ENCODE measurements around the gene DLG4.
"Not testable (repeated sequence)": the region's sequence is repeated elsewhere in the genome, so short reads cannot be mapped to it uniquely, and the experiment has no call there.

Gene DLG4

DNA sequence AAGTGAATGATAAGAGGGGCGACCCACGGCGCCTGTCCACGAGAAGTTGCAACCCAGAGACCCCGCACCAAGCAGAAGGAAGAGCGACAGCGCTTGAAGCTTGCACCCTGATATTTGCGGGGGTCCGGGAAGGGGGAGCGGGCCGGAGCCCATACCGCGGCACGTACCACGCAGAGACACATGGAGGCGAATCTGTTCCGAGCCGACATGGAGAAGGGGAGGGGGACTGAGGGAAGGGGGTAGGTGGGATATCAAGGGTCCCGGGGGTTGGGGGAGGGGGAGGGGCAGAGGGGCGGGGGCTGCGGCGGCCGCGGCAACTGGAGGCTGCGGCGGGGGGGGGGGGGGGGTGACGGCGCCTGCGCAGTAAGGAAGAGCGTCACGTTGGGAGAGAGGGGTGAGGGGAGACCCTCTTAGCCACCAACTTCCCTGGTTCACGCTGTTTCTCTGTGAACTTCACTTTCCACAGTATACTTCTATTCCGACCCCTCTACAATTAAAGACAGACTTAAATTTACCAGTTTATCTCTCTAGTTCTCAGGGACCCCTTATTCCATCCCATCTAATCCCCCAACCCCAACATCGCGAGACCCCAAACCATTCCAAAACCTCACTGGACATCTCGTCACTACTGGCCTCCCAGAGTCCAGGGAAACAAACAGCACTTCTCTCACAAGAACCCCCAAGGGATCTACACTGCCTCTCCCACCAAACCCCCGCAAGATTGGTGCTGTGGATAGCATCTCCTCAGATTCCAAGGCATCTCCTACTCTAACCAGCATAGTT lies 8.0 kb downstream of the DLG4 start:
- no peak for DNase-seq

DNA sequence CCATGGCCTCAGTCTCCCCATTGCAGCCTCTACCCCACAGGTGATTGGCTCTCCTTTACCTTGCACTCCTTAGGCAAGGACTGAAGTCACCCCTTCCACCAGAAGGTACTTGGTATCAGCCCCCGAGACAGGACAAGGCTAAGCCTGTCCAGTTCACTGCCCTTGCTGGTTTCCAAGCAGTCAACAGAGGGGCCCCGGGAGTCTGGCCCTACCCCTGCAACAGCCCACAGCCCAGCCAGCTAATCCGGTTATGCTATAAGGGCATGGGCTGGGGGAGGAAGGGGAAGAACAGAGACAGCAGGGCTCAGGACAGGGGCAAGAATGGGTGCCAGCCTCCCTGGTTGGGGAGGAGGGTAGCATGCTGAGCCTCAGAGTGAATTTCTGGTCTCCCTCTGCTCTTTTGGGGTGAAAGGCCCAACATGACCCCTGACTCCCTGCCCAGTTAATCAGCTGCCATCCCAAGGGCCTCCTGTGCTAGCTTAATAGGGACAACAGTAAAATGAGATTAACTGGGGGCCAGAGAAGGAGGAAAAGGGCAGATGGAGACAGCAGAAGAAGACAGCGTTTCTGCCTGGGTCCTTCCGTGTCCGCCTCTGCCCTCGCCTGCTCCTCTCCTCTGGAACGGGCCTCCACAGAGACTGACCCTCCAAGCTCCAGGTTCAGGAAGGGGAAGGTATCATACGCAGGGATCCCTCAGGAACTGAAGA lies 10.7 kb downstream of the DLG4 start:
- DNase-seq: no peak

DNA sequence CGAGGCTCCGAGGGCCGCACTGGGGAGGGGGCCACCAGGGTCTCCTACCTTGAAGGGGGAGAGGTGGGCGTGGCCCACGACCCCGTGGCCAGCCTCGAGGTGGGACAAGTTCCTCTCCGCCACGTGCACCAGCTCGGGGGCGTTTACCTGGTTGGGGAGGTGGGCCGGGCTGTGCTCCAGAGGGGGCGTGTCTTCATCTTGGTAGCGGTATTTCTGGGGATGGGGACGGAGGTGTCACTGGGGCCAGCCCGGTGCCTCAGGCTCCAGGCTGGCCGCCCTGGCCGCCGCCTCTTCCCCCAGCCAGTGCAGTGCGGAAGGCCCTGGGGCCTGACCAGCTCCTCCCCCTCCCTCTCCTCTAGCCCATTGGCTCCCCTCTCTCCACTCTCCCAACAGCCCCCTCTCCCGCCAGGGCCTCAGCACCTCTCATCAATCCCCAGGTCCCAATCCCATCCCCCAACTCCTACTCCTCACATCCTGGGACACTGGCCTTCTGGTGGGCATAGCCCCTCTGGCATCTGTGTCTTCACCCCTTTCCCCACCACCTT lies 11.5 kb downstream of the DLG4 start:
- DNase-seq: no peak

DNA sequence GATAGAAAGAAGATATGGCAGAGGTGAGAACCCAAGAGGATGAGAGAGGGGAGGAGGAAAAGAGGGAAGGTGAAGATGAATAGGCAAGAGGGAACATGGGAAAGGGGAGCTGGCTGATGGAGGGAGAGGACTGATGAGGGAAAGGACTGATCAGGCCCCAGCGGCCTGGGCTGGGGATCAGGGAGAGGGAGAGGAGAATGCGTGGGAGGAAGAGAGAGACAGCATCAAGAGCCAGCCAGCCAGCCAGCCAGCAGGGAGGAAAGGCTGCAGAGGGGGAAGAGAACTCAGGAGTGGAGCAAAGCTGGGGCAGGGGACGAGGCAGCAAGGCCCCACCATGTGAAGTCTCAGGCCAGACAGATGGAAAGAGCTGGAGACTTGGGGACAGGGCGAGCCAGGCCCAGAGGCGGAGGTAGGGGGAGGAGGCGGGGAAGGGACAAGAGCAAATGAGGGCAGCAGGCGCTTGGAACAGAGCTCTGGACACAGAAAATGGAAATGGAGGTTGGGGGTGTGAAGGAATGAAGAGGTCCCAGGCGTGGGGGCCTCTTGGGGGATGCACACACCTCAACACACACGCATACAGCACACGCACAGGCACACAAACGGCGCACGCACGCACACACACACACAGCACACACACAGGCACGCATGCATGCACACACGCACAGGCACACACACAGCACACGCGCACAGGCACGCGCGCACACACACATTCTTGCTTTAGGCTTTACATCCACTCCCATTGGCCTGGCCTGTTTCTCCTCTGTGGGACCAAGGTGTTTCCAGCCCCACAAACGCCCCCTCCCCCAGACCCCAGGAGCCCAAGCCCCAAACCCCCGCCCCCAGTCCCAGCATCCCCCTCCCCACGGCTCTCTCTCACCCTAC lies 12.3 kb downstream of the DLG4 start:
- no peak for DNase-seq

DNA sequence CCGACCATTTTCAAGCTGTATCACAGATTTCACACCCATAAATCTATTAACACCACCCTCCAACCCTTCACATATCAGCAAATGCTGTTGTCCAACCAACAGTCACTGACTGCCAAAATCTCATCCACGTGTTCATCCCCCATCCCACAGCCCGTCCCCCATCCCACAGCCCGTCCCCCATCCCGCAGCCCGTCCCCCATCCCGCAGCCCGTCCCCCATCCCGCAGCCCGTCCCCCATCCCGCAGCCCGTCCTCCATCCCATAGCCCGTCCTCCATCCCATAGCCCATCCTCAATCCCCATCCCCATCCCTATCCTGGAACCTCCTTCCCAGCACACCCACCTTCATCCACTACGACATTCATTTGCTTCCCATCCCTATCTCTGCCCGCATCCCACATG lies 14.1 kb downstream of the DLG4 start:
- DNase-seq: no peak

DNA sequence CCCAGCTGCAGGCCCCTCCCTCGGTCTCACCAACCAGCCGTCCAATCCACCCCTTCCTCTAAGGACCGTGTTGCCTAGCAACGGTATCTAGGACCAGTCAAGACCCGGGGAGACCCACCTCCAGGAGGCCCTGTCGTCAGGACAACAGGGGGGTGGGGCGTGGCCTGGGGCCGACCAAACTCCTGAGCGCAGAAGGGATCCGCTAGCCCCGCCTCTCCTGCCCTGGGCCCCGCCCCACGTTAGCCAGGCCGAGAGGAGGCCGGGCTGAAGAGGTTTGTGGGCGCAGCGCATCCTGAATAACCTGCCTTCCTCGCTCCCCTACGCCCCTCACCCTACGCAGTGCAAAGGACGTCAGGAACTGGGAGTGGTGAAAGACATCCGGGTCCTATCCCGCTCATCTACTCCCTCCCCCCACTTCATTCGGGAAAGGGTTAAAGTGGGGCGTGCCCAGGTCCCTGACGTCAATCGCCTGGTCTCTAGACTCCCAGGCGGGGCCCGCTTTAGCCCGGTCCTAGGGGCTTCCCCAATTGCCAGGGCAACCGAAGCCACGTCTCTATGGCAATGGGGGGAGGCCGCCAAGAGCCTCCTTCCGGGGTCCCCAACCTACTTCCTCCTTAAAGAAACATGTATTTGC lies 14.7 kb downstream of the DLG4 start:
- DNase-seq: peak; percentile 70

DNA sequence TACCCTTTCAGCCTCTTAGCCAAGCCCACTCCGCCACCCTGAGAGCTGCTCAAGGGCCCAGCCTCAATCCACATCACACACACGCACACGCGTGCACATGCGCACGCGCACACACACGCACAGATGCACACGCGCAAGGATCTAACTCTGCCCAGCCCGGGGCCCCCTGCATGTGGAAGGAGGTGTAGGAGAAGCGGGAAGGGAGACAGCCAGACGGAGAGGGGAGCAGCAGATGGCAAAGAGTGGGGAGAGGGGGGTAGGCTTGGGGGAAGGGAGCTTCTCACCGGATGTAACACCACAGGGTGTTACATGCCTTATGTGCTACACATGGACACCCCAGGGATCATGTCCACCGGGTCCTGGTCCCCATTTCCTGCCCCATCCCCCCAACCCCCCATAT lies 15.3 kb downstream of the DLG4 start:
- no peak for DNase-seq

DNA sequence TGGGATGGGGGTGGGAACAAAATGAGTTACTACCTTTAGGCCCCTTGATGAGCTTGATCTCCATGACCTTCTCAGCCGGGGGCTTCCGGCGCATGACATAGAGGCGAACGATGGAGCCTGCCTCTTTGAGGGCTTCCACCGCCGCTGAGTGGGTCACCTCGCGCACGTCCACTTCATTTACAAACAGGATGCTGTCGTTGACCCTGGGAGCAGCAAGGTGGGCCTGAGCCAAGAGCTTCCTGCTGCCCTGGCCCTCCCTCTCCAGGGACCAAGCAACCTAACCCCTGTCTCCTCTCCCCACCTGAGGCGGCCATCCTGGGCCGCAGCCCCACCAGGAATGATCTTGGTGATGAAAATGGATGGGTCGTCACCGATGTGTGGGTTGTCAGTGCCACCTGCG lies 16.2 kb downstream of the DLG4 start:
- DNase-seq: no peak

DNA sequence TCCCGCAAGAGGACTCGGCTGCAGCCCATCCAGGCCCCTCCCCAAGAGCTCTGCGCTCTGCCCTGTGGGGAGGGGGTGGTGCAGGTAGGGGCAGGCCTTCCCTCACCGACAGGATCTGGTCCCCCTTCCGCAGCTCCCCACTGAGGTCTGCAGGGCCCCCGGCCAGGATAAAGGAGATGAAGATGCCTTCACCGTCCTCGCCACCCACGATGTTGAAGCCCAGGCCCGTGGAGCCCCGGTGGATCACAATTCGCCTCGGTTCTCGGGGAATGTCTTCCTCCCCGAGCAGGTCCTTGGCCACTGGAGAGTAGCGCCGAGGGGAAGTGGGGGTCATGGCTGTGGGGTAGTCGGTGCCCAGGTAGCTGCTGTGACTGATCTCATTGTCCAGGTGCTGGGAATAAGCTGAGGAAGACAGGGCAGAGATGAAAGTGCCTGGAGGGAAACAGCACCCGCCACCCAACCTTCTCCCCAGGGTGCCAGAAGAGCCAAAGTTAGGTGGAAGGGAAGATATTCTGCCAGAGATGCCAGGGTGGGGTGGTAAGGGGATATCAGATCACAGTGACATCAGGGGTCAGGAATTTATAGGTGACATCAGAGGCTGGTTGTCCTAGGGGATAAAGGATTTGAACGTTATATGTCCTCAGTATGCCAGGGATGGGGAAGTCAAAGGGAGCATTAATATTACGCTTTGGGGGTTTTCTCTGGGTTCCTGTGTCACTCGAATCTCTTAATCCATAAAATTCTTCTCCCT lies 22.8 kb downstream of the DLG4 start:
- no peak for DNase-seq

DNA sequence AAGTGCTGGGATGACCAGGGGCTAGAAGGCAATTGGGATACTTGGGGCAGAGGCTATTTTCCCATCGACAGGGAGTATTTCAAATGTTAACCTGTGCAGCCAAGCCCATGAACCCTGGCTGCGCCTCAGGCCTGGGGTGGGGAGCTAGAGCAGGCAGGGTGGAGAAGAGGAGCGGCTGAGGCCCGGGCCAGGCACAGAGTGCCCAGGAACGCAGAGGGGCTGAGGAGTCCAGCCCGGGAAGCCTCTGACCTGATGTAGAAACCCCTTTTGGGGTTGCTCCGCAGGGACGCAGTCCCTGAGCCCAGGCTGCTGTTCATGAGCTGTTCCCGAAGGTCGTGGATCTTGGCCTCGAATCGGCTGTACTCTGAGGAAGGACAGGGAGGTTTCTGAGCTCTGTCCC lies 23.7 kb downstream of the DLG4 start:
- no peak for DNase-seq

DNA sequence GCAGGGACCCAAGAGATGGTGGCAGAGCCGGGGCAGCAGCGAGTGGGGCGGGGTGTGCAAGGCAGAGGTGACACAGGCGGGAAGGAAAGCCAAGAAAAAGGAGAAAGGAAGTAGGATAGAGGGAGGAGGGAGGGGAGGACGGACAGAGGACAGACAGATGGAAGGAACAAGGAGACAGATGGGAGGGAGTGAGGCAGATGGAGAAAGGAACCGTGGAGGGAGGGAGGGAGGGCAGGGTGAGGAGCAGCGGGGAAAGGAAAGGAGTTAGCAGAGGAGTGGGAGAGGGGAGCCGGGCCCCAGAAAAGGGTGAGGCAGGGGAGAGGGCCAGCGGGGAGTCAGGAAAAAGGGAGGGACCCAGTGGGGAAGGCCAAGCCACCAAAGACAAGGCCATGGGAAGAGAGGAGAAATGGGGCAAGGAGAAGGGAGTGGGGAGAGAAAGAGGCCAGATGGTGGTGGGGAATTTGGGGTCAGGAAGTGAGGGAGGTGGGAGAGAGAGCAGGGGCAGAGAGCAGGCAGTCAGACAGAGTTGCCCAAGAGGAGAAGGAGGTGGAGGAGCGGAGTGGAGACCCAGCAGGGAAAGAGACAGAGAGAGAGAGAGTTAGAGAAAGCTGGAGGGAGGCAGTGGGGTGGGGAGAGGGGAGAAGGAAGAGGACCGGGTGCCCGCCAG lies 27.2 kb downstream of the DLG4 start:
- DNase-seq: no peak

DNA sequence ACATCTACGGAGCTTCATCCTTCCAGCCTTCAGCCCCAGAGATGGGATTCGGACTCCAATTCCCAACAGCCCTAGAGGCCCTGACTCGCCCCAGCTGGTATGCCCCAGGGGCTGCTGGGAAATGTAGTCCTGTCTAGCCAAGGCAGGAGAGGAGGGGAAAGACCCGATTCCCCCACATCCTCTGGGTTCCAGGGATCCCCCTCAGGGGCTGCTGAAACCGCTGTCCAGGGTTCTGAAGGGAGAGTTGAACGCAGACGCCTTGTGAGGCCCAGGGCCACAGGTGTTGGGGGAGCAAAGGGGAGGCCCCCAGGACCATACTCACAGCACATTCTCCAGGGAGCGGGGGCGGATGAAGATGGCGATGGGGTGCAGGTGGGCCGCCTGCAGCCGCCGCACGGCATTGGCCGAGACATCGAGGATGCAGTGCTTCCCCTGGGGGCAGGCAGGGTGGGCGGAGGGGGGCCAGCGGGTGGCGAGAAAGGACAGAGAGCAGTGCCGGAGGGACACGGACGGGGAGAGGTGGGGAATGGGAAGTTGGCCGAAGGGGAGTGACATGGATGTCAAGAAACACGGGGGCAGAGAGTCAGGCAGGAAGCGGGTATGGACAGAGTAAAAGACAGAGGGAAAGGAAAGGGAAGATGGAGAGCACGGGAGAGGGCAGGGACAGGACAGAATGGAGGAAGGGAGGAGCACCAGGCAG lies 27.9 kb downstream of the DLG4 start:
- DNase-seq: no peak

DNA sequence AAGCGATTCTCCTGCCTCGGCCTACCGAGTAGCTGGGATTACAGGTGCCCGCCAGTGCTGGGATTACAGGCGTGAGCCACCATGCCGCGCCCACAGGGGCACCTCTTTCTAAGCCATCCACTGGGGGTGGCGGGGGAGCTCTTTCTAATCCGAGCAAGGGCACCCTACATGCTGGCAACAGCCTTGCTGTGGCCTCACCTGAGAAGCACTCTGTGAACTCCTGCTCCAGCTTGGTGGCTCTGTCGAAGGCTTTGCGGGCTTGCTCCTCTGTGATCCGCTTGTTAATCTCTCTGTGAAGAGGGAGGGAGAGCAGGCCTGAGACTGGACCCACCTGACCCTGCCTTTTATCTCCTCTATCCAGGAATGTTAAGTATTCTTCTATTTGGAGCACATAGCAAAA lies 28.6 kb downstream of the DLG4 start:
- no peak for DNase-seq

DNA sequence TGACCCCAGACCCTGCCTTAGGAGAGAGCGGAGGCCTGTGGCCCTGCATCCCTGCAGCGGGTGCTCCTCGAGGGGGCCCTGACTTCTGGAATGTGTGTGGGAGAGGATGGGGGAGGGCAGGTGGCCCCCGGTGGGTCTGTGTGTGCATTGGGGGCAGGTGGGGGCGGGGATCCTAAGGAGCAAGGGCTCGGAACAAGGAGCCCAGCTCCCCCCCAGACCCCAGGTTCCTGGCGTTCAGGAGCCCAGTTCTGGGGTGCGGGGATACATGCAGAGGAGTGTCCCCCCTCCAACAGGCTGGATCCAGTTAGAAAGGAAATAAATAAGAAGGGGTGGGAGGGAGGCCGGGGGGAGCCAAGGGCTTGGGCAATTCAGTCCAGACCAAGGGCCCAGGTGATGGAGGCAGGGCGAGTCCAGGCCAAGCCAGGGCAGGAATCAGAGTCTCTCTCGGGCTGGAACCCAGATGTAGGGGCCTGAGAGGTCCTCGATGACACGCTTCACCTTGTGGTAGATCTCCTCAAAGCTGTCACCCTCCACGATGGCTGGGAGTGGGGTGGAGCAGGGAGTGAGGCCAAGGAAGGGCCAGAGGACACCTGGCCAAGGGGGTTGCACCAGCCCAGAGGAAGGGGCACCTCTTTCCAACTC lies 29.2 kb downstream of the DLG4 start:
- DNase-seq: no peak

DNA sequence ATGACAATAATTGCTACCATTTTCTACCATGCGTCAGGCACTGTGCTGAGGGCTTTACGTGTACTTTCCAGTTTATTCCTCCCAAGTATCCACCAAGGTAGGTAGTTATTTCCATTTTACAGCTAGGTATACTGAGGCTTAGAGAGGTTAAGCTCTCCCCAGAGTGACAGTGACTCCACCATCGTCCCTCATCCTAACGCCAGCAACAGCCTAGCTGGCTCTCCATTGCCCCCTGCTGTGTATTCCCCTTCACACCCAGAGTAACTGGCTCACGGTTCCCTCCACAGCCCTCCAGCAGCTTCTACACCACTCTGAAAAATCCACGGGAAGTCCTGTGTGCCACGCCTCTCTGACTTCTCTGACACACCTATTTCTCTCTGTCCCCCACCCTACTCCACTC lies 33.4 kb downstream of the DLG4 start:
- DNase-seq: no peak

DNA sequence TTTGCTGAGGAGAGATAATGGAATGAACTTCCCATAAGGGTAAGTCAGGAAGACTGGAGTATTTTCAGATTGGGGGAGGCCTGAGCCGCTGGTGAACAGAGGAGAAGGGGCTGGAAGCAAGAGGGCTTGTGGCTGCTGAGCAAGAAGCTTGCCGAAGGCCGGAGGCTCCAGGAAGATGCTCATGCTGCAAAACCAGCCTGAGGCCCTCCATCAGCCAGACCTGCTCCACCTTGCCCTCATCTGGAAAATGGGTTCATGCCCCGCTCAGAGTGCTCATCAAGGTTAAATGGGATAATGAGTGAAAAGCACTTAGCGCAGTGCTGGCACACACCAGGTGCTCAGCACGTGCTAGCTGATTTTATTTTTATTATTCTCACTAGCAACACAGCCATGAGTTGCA lies 35.0 kb downstream of the DLG4 start:
- DNase-seq: no peak

DNA sequence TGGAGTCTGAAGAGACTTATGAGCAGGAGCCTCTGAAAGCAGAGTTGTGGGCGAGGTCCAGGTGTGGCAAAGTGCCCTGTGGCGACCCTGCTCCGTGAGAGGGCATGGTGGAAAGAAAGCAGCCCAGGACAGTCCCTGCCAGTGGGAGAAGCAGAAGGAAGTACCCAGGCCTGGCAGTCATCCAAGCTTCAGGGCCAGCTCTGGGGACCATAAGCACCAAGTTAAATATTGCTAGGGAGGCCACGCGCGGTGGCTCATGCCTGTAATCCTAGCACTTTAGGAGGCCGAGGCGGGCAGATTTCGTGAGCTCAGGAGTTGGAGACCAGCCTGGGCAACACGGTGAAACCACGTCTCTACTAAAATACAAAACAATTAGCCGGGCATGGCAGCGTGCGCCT lies 35.5 kb downstream of the DLG4 start:
- no peak for DNase-seq

DNA sequence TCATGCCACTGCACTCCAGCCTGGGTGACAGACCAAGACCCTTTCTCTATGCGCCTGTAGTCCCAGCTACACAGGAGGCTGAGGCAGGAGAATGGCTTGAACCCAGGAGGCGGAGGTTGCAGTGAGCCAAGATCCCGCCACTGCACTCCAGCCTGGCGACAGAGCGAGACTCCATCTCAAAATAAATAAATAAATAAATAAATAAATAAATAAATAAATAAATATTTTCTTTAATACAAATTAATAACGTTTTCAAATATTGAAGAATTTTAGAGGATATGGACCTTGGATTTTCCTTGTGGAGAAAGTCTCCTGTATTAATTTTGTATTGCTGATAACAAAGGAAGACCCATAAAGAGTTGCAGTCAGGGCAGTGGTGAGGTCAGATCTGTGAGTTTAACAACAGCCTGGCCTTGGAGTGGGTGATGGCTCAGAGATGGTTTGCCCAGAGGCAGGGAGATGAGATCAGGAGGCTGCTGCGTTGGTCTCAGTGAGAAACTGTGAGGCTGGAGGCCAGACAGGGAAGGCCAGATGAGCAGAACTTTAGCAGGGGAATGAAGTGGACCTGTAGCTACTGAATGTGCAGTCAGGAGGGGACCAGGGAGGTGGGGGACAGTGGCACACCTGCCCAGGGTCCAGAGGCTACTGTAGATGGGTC lies 36.1 kb downstream of the DLG4 start:
- DNase-seq: no peak

DNA sequence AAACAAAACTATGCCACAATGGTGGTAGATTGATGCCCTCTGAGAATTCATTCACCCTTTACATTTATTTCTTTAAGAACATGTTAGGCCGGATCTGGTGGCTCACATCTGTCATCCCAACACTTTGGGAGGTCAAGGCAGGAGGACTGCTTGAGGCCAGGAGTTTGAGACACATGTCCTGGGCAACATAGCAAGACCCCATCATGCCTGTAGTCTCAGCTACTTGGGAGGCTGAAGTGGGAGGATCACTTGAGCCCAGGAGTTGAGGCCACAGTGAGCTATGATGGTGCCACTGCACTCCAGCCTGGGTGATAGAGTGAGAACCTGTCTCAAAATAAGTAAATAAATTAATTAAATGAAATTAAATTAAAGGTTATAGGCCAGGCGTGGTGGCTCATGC lies 37.5 kb downstream of the DLG4 start:
- DNase-seq: not testable (repeated sequence)
